ENCODE data around the gene EIF4G3.
"Not testable (repeated sequence)": the region's sequence is repeated elsewhere in the genome, so short reads cannot be mapped to it uniquely, and the experiment has no call there.

Gene EIF4G3

DNA sequence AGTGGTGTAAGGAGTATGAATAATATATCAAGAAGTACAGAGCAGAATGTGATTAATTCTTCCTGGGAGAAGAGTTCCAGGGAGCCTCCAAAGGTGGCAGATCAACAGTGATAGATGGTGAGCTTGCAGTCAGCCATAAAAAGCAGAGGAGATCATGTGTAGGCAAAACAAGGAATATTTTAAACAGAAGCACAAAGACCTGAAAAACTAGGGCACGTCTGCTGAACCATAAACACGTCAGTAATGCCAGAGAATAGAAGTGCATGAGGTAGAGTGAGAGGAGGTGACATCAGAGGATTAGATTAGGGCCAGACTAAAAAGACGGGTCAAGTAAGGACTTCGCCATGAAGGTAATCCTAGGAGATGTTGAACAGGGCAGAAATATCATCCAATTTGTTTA, 151.8 kb downstream of the EIF4G3 start:
- DNase-seq (ENCODE audit: low read depth) = no peak

GRCh38 chr1:21024136-21024896, 152.4 kb downstream of the EIF4G3 start:
- not testable (repeated sequence) for DNase-seq (ENCODE audit: low read depth)

- no peak for DNase-seq (ENCODE audit: low read depth)
Observed at GRCh38 chr1:21022279-21023040, 154.2 kb downstream of the EIF4G3 start.

DNA sequence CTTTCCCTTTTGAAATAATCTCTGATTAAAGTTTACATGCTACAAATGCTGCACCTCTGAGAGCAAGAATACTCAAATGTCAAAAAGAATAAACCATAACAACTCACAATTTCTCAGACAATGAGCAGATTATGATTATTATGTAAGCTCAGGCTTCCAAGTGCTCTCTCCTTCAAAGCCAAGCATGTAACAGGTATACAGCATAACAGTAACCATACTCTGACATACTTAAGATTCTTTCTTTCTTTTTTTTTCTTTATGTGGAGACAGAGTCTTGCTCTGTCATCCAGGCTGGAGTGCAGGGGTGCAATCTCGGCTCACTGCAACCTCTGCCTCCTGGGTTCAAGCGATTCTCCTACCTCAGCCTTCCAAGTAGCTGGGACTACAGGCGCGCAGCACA, 155.4 kb downstream of the EIF4G3 start:
- no peak for DNase-seq (ENCODE audit: low read depth)

DNA sequence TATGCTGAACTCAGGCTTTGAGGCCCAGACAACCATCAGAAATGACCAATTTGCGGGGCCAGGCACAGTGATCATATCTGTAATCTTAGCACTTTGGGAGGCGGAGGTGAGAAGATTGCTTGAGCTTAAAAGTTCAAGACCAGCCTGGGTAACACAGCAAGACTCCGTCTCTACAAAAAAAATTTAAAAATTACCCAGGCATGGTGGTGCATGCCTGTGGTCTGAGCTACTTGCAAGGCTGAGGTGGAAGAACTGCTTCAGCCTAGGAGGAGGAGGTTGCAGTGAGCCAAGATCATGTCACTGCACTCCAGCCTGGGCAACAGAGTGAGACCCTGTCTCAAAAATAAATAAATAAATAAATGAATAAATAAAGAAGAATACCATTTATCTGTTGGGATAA, 156.5 kb downstream of the EIF4G3 start:
- DNase-seq (ENCODE audit: low read depth) = no peak

DNA sequence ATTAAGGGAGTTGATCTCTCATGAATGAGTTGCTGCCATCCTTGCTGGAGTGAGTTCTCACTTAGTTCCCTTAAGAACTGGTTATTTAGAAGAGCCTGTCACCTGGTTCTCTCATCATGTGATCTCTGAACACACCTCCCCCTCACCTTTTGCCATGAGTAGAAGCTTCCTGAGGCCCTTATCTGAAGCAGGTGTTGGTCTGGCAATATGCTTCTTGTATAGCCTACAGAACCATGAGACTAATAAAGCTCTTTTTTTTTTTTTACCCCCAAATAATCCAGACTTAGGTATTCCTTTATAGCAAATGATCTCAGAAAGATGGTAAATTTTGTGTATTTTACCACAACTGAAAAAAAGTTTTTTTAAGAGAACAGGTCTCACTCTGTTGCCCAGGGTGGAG, 158.0 kb downstream of the EIF4G3 start:
- DNase-seq (ENCODE audit: low read depth) = no peak

- DNase-seq (ENCODE audit: low read depth) = no peak
Observed at GRCh38 chr1:21013510-21013909, 163.2 kb downstream of the EIF4G3 start.

DNA sequence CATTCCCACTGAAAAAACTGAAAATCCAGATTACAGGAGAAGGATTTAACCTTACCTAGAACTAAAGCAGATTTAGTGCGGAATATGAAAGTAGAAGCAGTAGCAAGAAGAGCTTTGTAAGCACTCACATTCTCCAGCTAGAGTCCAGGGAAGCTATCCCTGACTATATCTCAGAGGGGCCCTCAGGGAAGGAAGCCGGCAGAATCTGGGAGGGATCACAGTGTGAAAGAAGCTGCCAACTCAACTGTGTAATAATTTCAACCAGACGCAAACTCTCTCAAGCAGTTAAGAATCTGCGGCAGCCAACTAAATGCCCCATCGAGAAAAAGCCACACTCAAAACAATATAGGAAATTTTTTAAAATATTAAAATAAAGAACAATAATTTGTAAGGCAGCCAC, 163.8 kb downstream of the EIF4G3 start:
- no peak for DNase-seq (ENCODE audit: low read depth)

GRCh38 chr1:21007876-21008275, 168.8 kb downstream of the EIF4G3 start:
- DNase-seq (ENCODE audit: low read depth) = no peak

DNA sequence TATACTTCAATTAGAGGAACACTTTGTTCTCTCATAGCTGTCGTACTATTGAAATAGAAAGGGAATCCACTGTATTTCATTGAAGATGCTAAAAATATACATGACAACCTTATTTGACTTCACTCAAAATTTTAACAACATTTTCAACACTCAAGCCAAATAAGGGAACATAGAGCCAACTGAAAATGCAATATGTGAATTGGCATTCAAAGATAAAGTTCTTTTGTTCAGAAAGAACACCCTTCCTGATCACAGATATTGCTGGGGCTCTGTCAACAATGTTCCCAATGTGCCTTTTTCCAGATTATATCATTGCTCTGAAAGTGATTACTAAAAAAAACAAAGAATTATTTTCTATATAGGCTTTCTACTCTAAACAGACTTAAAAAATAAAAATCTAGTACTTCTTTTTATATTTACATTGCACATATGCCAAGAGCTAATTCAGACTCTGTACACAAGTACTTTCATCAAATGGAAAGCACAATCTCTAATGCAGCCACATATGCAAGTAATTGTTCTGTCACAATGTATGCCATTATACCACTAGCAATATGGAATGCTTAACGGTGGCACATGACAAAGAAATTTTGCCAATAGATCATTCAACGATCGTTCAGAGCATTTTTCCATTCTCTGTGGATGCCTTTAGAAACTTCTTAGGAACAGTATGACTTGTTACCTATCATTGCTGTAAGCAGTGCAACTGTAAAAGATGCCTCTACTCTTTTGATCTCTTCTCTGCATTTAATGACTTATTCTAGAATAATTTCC, 171.0 kb downstream of the EIF4G3 start:
- DNase-seq (ENCODE audit: low read depth) = no peak

DNA sequence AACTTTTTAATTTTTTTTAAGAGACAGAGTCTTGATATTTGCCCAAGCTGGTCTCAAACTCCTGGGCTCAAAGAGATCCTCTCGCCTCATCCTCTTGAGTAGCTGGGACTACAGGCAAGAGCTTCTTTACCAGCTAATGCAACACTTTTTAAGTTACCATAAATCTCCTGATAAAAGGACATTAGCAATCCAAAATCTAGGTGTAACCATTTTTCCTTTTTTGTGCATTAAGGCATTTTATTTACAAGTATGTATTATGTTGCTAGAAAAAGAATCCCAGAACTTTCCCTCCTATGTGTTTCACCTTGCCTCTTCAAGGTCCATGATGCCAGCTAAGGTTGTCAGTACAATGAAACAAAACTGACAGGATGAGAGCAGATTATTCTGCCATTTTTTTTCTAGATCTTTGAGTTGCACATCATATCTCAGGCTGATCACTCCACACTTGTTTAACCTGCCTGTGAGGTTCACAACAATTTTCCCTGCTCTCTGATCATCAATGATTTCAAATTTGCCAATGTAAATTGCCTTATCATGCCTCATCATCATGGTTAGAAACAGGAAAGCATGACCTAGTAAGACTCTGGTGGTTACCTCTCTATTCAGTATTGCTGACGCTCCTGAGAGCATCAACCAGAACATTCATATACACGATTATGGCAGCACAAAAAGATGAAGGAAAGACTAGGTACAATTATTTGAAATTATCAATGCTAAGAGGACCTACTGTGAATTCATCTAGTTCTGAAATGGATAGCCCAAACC, 173.2 kb downstream of the EIF4G3 start:
- DNase-seq (ENCODE audit: low read depth) = no peak

- no peak for DNase-seq (ENCODE audit: low read depth)
Observed at GRCh38 chr1:21001042-21001441, 175.7 kb downstream of the EIF4G3 start.

DNA sequence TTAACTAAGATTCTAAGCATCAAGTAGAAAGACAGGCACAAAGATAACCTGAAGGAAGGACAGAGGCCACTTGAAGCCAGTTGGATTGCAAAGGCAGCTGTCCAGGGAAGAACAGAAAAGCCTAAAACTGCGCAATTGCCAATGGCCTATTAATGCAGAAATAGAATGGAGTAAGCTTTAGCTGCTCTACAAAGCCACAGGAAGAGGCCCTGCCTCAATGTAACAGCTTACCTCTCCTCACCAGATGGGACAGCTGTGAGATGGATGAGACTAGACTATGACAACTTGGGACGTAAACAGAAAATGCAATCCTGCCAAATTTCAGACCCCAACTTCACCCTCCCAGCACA, 176.5 kb downstream of the EIF4G3 start:
- no peak for DNase-seq (ENCODE audit: low read depth)

GRCh38 chr1:20999525-21000244, 177.0 kb downstream of the EIF4G3 start:
- no peak for DNase-seq (ENCODE audit: low read depth)

- no peak for DNase-seq (ENCODE audit: low read depth)
Observed at GRCh38 chr1:20998826-20999225, 177.9 kb downstream of the EIF4G3 start.

DNA sequence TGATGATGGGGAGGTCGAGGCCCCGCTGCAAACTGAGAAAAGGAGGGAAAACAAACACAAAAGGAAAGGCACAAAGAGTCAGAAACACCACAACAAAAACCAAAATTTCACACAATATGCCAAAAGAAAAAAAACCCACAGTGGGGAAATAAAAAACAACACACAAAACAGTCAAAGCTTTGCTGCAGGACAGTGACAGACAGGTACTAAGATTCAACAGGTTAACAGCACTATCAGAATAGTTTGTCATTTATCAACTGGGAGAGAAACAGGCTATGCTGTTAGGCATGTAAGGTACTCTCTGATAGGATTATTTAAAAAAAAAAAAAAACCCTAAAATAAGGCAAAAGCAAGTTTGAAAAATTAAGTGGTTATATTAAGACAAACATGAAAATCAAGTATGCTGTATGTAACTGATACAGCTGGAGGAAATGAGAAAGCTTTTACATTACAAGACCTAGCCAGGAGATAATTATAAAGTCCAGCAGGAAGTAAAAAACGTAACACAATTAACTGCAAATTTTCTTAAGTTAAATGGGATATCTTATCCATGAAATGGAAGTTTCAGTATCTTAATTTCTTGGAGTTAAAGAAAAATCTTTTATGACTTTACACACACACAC, 179.0 kb downstream of the EIF4G3 start:
- no peak for DNase-seq (ENCODE audit: low read depth)

GRCh38 chr1:20996554-20996953, 180.1 kb downstream of the EIF4G3 start:
- no peak for DNase-seq (ENCODE audit: low read depth)

DNA sequence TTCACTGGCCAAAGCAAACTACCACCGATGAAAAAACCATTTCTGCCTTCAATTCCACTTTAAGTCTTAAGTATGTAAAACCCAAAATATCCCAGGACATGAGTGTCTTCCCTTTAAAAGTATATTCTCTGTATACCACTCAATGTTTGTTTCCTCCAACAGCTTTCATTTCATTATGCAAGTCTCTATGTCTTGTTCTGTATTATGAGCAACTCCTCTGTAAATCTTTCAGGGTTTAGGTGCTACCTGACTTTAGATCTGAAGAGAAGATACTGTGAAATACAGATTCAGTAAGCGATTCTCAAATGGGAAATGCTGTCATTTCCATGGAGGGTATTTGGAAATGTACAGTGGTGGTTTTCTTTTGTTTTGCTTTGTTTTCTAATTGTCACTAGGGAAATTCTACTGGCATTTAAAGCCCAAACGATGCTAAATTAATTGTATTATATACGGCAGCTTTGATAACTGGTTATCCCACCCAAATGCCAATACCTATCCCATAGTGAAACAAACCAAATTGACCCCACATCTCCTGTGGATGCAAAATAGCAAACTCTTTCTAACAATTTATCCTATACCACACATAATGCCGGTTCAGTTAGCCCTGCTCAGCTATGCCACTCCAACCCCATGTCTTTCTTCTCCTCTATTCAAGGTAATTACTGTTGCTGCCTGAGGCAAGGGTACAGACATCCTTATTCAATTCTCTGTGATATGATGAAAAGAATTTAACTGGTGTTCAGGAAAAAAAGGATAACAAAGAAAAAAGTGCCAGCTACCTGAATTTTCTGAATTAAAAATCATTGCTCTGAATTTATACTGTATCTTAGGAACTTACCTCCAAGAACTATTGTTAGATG, 182.8 kb downstream of the EIF4G3 start:
- DNase-seq (ENCODE audit: low read depth) = no peak

DNA sequence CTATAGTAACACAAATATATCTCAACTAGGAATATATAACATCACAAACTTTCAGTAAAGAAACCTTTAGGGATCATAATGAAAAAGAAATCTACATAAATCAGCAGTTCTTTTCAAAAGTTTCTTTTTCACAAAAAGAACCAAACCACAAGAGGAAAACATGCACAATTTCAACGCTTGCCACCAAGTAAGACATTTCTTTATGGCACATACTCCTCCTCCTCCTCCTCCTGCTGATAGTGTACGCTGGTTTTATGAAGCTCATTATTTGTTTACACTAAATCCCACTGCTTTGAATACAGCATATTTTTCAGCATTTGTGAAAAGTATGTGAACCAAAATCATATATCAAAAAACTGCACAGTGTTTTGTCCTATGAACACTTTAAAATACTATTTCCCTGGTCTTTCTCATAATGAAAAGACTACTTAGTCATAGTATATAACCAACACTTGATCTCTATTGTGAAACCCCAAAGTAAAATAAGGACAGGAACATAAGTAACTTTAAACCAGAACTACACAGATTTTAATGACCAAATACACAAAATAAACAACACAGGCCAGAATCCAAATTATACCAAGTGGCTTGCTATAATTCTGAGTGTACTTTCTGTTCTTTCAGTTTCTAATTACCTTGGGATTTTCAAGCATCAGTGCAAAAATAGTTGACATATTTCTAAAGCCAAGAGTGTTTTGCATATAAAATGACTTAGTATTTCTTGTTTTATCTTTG, 184.2 kb downstream of the EIF4G3 start:
- no peak for DNase-seq (ENCODE audit: low read depth)
